Loucy (cell line): ENCODE results near the gene DNM3.

Experiments used
- EZH2phosphoT487 ChIP-seq: fragments of 200-600 bp; IDR thresholded peaks from 2 replicates; pipeline ENCODE4 v1.6.1; 2018; ENCODE audit warnings: antibody characterized with exemption, mild to moderate bottlenecking, moderate library complexity, borderline replicate concordance
- TF ChIP-seq, protein P1 (sequence below): fragments of 200-600 bp; sonication (generic); conservative IDR thresholded peaks from 2 replicates; pipeline ENCODE4 v1.5.1; 2014; ENCODE audit warnings: mild to moderate bottlenecking, antibody characterized with exemption, low read length

- TF ChIP-seq, protein P1, sequence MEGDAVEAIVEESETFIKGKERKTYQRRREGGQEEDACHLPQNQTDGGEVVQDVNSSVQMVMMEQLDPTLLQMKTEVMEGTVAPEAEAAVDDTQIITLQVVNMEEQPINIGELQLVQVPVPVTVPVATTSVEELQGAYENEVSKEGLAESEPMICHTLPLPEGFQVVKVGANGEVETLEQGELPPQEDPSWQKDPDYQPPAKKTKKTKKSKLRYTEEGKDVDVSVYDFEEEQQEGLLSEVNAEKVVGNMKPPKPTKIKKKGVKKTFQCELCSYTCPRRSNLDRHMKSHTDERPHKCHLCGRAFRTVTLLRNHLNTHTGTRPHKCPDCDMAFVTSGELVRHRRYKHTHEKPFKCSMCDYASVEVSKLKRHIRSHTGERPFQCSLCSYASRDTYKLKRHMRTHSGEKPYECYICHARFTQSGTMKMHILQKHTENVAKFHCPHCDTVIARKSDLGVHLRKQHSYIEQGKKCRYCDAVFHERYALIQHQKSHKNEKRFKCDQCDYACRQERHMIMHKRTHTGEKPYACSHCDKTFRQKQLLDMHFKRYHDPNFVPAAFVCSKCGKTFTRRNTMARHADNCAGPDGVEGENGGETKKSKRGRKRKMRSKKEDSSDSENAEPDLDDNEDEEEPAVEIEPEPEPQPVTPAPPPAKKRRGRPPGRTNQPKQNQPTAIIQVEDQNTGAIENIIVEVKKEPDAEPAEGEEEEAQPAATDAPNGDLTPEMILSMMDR: no peak
- TF ChIP-seq EZH2phosphoT487: no peak
Measured at GRCh38 chr1:171896936-171897703, 55.8 kb downstream of the DNM3 start.
